Sigmoid colon (tissue), 4 donors: Measurements from ENCODE around the gene LGALS14.

Experiments used
- EP300 ChIP-seq, 4 donors: sonication (generic); formaldehyde crosslinking; IDR thresholded peaks; one replicate each; pipeline ENCODE4 v1.6.1; 2017; ENCODE audit warnings: antibody characterized with exemption in 4 of 4
- POLR2AphosphoS5 ChIP-seq, 4 donors: sonication (generic); formaldehyde crosslinking; IDR thresholded peaks; one replicate each; pipeline ENCODE4 v1.6.1; 2017; ENCODE audit warnings: antibody characterized with exemption in 4 of 4

DNA sequence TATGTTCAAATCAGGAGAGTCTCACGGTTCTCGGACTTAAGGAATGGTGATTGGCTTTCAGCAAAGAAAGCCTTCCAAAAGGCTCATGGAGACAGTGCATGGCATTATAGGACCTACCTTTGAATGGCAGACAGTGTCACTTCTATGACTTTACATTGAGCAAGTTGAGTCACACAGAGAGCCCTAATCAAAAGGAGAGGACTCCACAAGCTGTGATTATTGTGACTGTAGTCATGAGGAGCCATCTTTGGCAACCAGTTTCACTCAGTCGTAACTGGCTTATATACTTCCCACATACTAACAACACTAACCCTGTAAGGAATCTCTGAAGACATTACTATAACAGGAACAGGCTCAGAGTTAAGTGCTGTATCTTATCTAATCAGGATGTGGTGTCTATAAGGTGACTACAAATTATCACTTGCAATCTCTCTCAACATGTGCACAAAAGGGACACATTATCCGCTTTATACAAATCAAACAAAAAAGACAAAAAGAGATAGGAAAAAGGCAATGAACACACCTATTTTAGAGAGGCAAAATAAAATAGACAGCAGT, 6.1 kb downstream of the LGALS14 start:
- TF ChIP-seq POLR2AphosphoS5 (IDR thresholded peaks at IDR 0.05) (no peak), EP300 (IDR thresholded peaks at IDR 0.05) (no peak)
